HG03354 (cell line): ENCODE results near the gene ATP13A4.

ENCODE experiments used
- ATAC-seq: cut with Tn5 transposase; IDR thresholded peaks from one replicate; pipeline ENCODE4 v1.9.1; 2021; ENCODE audit warnings: mild to moderate bottlenecking; ENCODE audit not compliant: unreplicated experiment, poor library complexity, severe bottlenecking

ATP13A4 gene

DNA sequence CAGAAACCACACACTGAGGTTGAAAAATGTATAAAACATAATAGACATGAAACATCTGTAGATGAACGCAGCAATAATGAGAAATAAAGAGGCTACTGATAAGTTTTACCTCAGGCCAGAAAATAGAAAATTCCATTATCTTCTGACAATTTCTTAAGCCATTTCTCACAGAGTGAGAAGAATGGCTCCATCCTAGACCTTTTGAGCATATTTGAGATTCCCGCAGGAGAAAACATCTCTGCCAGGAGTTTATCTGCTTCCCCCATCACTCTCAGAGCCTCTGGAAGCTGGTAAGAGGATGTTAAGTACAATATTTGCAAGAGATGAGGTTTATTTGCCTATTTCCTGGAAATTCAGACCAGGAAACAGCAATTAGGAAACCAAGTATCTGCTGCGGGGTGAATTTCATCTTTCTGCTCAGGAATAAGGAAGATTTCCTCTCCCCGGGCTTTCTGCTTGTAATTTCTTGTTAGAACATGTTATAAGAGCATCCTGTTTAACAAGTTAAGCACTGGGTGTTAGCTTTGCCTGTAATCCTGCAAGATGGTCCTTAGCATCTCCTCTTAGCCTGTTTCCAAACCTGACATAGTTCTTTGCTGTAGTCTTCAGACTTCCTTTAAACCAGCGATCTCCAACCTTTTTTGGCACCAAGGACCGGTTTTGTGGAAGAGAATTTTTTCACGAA is 54.8 kb downstream of the ATP13A4 start:
- no peak for ATAC-seq

DNA sequence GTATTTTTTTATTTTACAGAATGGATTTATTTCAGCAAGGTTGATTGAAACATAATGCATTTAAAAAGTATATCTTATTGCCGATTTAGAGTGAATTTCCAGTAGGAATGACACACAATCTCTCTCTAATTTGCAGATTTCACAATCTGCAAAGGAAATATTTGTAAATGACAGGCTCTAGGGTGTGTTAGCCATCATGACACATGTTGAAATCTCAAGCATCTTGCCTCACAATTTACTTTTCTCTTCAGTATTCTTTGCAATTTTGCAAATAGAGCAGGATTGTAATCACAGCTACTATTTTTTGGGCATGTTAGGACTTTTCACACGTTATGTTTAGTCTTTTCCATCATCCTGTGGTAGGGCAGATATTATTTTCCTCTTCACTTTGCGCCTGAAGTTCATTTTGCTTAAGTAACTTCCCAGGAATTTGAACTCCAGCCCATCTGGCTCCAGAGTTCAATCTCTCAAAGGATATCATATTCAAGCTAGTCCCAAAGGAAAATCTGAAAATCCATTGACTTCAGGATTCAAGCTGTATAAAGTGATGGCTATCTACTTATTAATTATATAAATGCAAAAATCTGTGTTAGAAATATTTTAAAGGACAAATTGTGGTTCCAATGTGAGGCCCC is 55.4 kb downstream of the ATP13A4 start:
- no peak for ATAC-seq

DNA sequence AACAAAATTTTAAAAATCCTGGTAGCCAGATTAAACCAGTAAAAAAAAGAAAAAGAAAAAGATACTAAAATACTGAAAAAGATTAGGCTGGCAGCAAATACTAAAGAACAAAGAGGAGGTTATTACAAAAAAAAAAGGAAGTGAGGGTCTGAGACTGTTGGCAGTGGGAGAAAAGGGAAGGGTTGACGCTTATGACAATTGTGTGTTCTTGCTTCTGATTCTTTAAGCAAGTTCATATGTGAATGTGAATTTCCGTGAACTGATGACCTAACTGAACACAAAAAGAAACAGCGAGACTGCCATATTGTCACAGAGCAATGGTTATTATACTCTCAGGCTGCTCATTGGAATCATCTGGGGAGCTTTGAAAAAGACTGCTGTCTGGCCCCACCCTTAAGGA is 56.5 kb downstream of the ATP13A4 start:
- no peak for ATAC-seq

DNA sequence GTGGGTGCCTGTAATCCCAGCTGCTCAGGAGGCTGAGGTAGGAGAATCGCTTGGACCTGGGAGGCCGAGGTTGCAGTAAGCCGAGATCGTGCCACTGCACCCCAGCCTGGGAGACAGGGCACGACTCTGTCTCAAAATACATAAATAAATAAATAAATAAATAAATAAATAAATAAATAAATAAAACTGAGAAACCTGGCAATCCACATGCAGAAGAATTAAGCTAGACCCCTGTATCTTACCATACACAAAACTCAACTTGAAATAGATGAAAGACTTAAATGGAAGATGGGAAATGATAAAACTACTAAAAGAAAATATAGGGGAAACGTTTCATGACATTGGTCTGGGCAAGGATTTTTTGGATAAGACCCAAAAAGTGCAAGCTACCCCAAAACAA is 58.0 kb downstream of the ATP13A4 start:
- no peak for ATAC-seq

DNA sequence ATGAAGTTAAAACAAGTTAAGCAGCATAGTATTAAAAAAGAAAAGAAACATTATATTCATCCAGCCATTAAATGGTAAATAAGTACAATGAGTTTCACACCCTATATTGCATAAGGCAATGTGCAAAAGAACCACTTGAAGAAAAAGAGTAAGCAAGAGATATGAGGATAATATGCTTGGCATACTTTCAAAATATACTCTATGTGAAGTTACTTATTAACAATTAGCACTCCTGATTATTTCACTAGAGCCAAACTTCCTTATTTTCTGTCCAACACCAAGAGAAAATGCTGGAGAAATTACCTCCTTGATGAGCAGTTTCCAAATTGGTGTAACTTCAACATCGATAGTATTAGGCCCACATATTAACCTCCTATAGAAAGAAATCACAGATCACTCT is 63.7 kb downstream of the ATP13A4 start:
- no peak for ATAC-seq

DNA sequence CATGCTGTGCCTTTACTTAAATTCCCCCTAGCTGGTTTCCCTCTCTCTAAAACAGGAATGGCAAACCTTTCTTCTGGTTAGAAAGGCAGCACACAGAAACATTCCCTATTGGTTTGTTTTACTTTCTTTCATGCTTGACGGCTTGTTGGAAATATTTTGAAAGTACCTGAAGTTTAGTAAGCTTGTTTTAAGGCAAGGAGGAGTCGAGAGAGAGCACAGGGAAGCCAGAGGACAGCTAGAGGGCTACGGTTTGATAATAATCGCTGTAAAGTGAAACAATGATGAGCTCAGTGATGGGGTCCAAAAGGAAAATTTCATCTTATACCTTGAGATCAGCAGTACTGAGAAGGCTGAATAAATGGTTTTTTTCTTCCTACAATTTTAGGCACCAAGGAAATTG is 64.1 kb downstream of the ATP13A4 start:
- ATAC-seq = no peak

DNA sequence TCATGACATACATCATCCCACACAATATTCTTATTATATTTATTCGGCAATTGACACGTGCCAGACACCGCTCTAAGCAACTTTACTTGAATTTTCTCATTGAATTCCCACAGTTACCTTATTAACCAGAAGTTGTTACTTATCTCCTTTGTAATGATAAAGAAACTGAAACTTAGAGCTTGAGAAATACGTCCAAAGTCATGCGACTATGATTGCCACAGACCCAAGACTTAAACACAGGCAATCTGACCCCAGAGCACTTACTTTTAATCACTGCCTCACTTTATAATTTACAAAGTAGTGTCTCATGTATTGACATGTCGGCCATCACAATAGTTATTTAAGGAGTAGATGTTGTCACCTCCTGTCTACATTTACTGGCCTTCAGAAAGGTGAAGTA is 64.7 kb downstream of the ATP13A4 start:
- ATAC-seq = no peak

DNA sequence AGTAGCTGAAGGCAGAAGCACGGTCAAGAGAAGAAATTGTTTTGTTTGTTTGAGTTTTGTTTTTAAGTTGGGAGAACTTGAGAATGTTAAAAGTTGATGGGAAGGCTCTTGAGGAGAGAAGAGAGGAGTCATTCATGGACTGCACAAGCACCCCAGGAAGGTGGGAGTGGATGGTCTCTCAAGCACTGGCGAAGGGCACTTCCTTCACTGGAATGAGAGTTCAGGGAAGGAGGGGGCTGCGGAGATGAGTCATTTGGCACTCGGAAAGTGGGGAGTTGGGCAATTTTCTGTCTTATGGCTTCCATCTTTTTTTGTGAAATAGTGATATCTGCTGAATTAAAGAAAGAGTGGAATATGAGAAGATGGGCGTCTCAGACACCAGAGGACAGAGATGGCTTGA is 66.0 kb downstream of the ATP13A4 start:
- ATAC-seq = no peak

DNA sequence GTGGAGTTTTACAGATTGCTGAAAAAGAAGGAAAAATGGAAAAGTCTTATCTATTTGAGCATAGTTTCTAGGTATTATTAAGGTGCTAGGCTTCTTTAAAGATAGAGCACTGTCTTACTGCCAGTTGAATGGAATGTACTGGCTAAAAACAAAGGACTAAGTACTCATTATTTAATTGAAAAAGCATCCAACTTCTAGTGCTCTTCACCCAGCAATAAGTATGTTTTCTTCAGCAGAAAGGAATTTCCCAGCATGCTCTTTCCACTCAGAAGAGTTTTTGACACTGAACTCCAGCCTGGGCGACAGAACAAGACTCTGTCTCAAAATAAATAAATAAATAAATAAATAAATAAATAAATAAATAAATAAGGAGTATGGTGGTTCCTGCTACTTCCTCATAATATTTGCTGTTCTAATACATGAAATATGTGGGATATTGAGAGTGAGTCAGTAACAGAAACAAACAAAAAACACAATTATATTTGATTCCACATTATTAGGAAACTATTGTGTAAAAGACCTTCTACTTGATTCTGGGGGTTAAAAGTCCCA is 70.6 kb downstream of the ATP13A4 start:
- no peak for ATAC-seq

DNA sequence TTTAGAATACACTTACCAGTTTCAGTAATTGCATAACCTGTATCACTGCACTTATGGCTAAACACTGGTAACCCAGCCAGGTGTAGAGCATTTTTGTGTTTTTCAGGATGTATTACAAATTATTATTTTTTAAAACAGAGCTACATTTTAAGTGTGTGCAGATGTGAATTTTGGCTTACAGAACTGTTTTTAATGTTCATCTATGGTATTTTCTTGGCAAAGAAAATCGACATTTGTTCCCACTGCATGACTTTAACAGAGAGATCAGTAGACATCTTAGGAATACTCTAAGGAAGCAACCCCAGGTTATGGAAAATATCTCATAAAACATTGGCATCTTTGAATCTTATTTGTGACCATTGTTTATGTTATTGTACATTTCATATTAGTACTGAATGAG is 73.3 kb downstream of the ATP13A4 start:
- ATAC-seq = no peak

DNA sequence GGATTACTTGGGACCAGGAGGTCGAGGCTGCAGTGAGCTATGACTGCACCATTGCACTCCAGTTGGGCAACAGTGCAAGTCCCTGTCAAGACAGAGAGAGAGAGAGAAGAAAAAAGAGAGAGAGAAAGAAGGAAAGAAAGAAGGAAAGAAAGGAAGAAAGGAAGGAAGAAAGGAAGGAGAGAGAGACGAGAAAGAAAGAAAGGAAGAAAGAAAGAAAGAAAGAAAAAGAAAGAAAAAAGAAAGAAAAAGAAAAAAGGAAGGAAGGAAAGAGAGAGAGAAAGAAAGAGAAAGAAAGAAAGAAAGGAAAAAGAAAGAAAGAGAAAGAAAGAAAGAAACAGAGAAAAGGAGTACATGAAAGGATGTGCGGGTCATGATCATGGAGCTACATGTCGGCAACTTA is 80.2 kb downstream of the ATP13A4 start:
- no peak for ATAC-seq

DNA sequence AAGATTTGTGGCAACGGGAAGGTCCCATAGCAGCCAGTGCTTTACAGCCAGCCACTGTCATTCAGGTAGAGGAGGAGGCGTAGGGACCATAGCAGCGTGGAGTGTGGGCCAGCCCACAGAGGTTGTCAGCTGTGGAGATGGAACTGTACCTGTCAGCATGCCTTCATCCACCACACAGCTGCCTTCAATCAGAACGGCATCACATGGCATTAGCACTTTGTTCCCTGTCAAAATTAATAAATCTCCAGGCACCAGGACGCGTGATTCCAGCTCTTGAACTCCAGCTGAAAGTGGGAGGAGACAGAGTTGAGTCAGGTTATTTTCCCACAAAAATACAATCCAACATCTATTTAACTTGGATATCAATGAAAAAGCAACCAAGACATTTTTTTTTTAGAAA is 84.0 kb downstream of the ATP13A4 start:
- no peak for ATAC-seq

DNA sequence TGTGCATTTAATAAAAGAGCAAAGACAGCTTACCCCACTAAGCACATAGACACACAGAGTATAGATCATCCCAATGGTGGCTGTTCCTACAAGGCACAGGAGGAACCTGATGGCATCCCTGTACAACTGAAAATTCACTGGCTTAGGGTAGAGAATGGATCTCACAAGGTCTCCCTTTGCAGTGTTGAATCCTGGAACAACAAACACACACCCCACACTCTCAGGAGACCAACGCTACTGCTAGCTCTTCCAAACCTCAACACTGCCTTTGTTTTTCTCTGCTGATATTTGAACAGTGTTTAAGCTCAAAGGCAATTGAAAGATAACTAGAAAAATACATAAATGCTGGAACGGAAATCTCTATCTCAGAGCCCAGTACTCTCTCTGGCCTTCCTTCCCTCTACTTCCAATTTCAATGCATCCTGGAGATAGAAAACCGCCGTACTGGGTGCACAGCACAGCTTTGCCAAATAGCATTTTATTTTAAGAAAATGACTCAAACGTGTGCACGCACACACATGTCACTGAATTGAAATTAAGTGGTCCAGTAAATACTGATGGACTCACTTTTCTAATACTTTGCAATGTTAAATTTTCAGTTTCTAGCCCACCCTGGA is 88.6 kb downstream of the ATP13A4 start:
- ATAC-seq = no peak

DNA sequence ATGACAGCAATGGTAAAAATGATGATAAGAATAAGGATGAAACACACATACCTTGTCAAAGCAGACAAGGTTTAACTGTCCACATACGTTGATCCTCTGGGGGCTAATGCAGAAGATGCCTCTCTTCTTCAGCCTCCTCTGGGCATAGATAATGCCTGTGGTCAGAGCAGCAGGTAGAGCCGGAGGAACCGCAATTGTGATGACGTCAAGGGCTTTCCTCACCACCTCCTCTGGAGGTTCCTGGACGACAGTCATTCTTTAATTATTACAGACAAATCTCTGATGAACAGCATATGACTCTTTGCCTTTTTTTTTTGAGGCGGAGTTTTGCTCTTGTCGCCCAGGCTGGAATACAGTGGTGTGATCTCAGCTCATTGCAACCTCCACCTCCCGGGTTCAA is 89.8 kb downstream of the ATP13A4 start:
- ATAC-seq = no peak

DNA sequence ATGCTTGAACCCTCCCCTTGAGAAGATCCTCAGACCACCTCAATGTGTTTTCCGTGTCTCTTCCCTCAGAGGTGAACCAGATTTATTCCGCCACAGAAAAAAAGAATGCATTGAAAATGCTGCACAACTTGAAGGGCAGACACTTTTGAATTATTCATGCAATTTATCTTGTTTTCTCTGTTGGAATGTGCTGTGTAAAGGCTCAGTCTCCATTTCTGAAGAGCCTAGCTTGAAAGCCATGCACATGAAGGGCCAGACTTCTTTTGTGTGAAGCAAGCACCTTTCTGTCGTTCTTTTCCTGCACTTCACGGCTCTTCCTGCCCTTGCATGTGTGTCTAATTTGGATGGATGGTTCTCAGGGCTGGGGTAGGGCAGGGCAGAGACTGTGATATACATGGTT is 97.2 kb downstream of the ATP13A4 start:
- no peak for ATAC-seq

DNA sequence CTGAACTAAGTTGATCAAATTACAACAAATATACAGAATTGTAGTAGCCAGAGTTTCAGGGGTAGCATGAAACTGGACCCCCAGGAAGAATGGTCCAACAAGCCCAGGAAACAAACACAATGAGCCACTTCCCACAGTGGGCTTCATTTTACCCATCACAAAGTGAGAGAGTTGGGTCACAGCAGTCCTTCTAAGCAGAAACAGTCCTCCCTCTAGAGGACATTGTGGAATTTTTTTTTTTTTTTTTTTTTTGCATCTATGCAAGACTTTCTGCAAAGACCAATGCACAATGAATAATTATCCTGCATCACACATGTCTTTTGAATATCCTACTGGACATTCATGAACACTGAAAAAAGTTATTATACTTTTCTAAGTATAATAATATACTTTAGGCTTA is 102.4 kb downstream of the ATP13A4 start:
- ATAC-seq = no peak

DNA sequence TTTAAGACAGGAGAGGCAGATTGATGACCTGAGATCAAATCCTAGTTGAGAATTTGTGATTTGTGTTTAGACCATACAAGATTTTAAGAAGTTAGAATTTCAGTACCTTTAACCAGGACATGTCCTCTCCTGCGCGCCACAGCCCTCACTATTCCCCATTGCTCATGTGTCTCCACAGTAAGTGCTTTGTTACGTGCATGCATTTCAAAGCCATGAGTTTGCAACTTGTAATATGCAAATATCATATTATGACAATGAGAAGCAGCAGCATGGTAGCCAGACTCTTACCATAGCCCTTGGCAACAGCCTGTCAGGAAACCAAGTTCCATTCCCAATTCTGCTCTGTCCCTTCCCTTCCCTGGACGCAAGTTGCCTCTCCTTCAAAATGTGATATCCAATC is 102.8 kb downstream of the ATP13A4 start:
- ATAC-seq = no peak

DNA sequence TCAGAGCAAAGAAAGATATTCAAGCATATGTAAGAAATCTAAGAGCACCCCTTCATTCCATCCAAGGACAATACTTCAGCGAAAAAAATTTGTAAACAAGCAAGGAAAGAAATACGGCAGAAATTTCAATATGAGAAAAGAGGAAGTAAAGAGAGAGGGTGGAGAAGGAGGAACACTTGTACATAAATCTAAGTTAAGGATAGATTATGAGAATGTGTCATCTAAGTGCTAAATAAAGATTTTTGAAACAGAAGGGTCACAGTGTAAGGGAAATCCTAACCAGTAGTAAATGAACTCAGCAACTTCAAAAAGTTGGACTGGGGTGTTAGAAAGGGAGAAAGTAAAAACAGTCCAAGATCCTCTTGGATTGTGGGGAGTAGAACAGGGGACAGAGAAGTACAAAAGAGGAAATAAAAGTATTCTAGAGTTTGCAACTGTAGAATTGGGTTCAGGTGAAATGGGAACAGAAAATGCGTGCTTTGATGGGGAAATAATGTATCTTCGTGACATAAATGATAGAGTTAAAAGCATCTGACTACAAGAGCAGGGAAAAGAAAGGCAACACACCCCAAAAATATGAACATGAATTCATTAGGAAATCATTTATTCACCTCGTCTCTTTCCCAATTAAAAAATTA is 107.6 kb downstream of the ATP13A4 start:
- ATAC-seq = no peak

DNA sequence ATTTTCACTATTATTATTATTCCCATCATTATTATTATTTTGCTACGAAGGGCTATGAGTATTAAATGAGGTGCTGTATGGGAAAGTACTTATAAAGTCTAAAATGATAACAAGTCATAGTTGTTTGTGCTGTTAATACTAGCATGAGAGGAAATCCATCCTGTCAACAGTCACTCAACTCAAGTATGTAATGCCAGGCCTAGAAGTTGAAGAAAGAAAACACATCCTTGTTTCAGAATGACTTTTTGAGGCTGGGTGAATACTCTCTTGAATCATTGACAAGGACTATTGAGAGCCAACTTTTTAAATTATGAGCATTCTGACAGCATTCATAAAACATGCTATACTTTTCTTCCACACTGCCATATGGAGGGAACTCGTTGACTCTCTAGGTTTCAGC is 115.3 kb downstream of the ATP13A4 start:
- no peak for ATAC-seq

DNA sequence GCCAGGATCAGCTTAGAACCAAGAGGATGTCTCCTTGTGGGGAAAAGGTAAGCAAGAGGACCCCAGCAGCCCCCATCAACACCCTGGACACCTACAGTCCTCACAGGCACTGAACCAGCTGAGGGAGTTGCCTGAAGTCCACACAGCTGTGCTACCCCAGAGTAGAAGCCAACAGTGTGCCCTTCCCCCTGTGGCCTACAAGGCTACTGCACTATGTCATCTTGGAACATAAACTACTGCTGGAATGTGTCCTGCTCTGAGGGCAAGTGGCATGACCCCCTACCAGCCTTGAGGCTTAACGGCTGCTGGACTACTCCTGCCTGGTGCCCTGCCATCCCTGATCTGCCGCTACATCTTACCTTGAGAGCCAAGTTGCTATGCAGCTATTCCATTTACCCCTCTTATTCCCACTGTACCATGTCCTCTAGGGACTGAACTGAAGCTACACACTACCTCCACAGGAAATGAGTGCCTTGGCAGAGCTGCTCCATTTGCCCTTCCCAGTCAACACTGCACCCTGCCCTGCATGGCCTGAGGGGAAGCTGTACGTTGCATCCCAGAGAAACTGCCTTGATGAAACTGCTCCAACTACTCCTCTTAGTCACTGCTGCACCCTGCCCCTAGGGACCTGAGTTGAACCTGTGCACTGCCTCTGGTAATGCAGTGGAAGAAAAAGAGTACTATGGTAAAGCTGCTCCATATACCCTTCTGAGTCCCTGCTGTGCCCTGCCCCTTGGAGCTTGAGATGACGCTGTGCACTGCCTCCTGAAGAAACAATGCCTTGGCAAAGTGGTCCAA is 135.9 kb downstream of the ATP13A4 start:
- no peak for ATAC-seq
